GM23338 (cell line): Measurements from ENCODE around the gene FLT1.

Experiments
- CTCF ChIP-seq, 2 experiments: fragments of 200-600 bp in 1 of 2; sonication (generic) in 1 of 2; conservative IDR thresholded peaks; 2 replicates each; pipeline versions ENCODE4 v1.5.1 to v1.6.1; 2016 to 2017; ENCODE audit warnings: antibody characterized with exemption in 2 of 2, low read depth in 2 of 2, mild to moderate bottlenecking in 2 of 2, moderate library complexity in 1 of 2
- EZH2 ChIP-seq: fragments of 200-600 bp; sonication (generic); IDR thresholded peaks from one replicate; pipeline ENCODE4 v1.8.0; 2017; ENCODE audit warnings: antibody characterized with exemption, mild to moderate bottlenecking, low read depth; ENCODE audit not compliant: unreplicated experiment
- JUNB ChIP-seq: IDR thresholded peaks from one replicate; pipeline ENCODE4 v1.6.1; 2016; ENCODE audit warnings: antibody characterized with exemption; ENCODE audit not compliant: unreplicated experiment
- POLR2AphosphoS5 ChIP-seq: IDR thresholded peaks from 2 replicates; pipeline ENCODE4 v1.6.1; 2016; ENCODE audit warnings: antibody characterized with exemption, low read depth

- no peak for TF ChIP-seq CTCF (conservative IDR thresholded peaks at IDR 0.05; ENCODE audit: low read depth in 2 of 2)
- TF ChIP-seq EZH2 = no peak
- no peak for TF ChIP-seq JUNB
- TF ChIP-seq POLR2AphosphoS5 = no peak
These were observed 61.9 kb downstream of the FLT1 start for GRCh38 chr13:28432816-28433560.
